Endothelial cell of umbilical vein (primary cell): ENCODE measurements around the gene KLF13. TPM values are rescaled to one million over a fixed set of nuclear protein-coding genes. Genes with fewer than 3 reads are reported as not detected.

Experiments
- BruUV-seq: library from RNA; stranded (reverse); fragments of 400-500 nt; replicated peaks from 2 replicates; lab custom pipeline; 2021; lab: Mats Ljungman, UMichigan
- CTCF ChIA-PET: fragments of 300-600, 350-600 bp; sonication (Branson Sonifier 250); formaldehyde crosslinking; loops from one replicate; lab custom pipeline; 2021; ENCODE audit warnings: antibody characterized with exemption, inconsistent platforms; lab: Charles Lee
- POLR2A ChIA-PET: fragments of 300-600, 350-600 bp; sonication (Branson Sonifier 250); formaldehyde crosslinking; loops from one replicate; lab custom pipeline; 2021; ENCODE audit warnings: antibody characterized with exemption, inconsistent platforms; lab: Charles Lee
- DNase-seq: peaks from one replicate; pipeline ENCODE4 v3.0.0-alpha.2; 2011; ENCODE audit warnings: low read depth, low spot score
- FAIRE-seq: peaks from 2 replicates; lab custom pipeline; 2011; peaks lifted over from hg19 to GRCh38; lab: Jason Lieb, UNC
- H2AFZ ChIP-seq: 2 replicates; pipeline ENCODE4 v1.6.0; 2012; ENCODE audit warnings: low read depth, low read length, control low read depth, inconsistent platforms
- H3K27ac ChIP-seq: 2 replicates; pipeline ENCODE4 v1.5.1; 2011; ENCODE audit warnings: low read depth, mild to moderate bottlenecking, control low read depth, low read length, moderate library complexity; ENCODE audit not compliant: insufficient read depth
- H3K27me3 ChIP-seq, 2 experiments: 2 replicates each; pipeline versions ENCODE4 v1.6.0 to v1.6.1; 2011; ENCODE audit warnings: low read length in 2 of 2, mixed read lengths in 1 of 2; ENCODE audit not compliant: control insufficient read depth in 2 of 2, insufficient read depth in 2 of 2
- H3K36me3 ChIP-seq, 2 experiments: 2 replicates in 1 of 2; 3 replicates in 1 of 2; pipeline ENCODE4 v1.5.1; 2011; ENCODE audit warnings: low read length in 2 of 2, mild to moderate bottlenecking in 1 of 2, moderate library complexity in 1 of 2; ENCODE audit not compliant: control insufficient read depth in 2 of 2, insufficient read depth in 2 of 2; ENCODE audit errors: extremely low read depth in 1 of 2
- H3K4me1 ChIP-seq: 3 replicates; pipeline ENCODE4 v1.5.1; 2011; ENCODE audit warnings: mild to moderate bottlenecking, low read length; ENCODE audit not compliant: control insufficient read depth, insufficient read depth; ENCODE audit errors: extremely low read depth
- H3K4me2 ChIP-seq: 2 replicates; pipeline ENCODE4 v1.6.1; 2011; ENCODE audit warnings: low read length, control low read depth, mixed read lengths; ENCODE audit not compliant: insufficient read depth
- H3K4me3 ChIP-seq, 3 experiments: fragments of 200-600 bp in 1 of 3; sonication (generic), shearing (Covaris generic) in 1 of 3; replicated peaks in 1 of 3; 2 replicates each; pipeline ENCODE4 v1.5.1; 2011 to 2016; ENCODE audit warnings: control low read depth in 3 of 3, low read length in 3 of 3, mild to moderate bottlenecking in 2 of 3, inconsistent platforms in 1 of 3, low read depth in 1 of 3, moderate library complexity in 1 of 3; ENCODE audit not compliant: insufficient read depth in 1 of 3
- H3K79me2 ChIP-seq: 2 replicates; pipeline ENCODE4 v1.6.0; 2012; ENCODE audit warnings: low read length, inconsistent platforms; ENCODE audit not compliant: control insufficient read depth, insufficient read depth
- H3K9ac ChIP-seq: replicated peaks from 2 replicates; pipeline ENCODE3; 2011; ENCODE audit warnings: low read length, control low read depth; ENCODE audit not compliant: insufficient read depth; ENCODE audit errors: extremely low read depth
- H3K9me1 ChIP-seq: replicated peaks from 3 replicates; pipeline ENCODE4 v1.6.0; 2011; ENCODE audit warnings: mild to moderate bottlenecking, low read length; ENCODE audit not compliant: control insufficient read depth, insufficient read depth; ENCODE audit errors: extremely low read depth
- H3K9me3 ChIP-seq: replicated peaks from 2 replicates; pipeline ENCODE4 v1.5.1; 2012; ENCODE audit warnings: low read length, inconsistent platforms; ENCODE audit not compliant: control insufficient read depth, insufficient read depth
- H4K20me1 ChIP-seq: replicated peaks from 2 replicates; pipeline ENCODE3; 2011; ENCODE audit warnings: mild to moderate bottlenecking, low read length; ENCODE audit not compliant: control insufficient read depth, insufficient read depth; ENCODE audit errors: extremely low read depth
- CTCF ChIP-seq, 2 donors: IDR thresholded peaks; 1 replicate in 1 of 2; 2 replicates in 1 of 2; pipeline ENCODE4 v1.5.1; 2011; ENCODE audit warnings: low read length in 2 of 2, mild to moderate bottlenecking in 2 of 2, moderate library complexity in 2 of 2, control low read depth in 1 of 2, inconsistent platforms in 1 of 2, low read depth in 1 of 2; ENCODE audit not compliant: insufficient read depth in 1 of 2; ENCODE audit errors: extremely low read depth in 1 of 2
- EZH2 ChIP-seq: IDR thresholded peaks from 2 replicates; pipeline ENCODE4 v1.6.1; 2012; ENCODE audit warnings: borderline replicate concordance, low read depth, mild to moderate bottlenecking, moderate library complexity, low read length, inconsistent platforms; ENCODE audit not compliant: severe bottlenecking
- FOS ChIP-seq: IDR thresholded peaks from 2 replicates; pipeline ENCODE4 v1.6.1; 2011; ENCODE audit warnings: mild to moderate bottlenecking, low read length, moderate library complexity, borderline replicate concordance; ENCODE audit not compliant: insufficient read depth
- GATA2 ChIP-seq: IDR thresholded peaks from 2 replicates; pipeline ENCODE4 v1.7.0; 2011; ENCODE audit warnings: low read depth, mild to moderate bottlenecking, moderate library complexity, mixed read lengths, low read length; ENCODE audit not compliant: insufficient read length, insufficient read depth
- JUN ChIP-seq: IDR thresholded peaks from 2 replicates; pipeline ENCODE4 v1.6.1; 2011; ENCODE audit warnings: borderline replicate concordance, low read depth; ENCODE audit not compliant: insufficient read length, insufficient read depth
- MYC ChIP-seq: IDR thresholded peaks from one replicate; pipeline ENCODE4 v1.6.1; 2011; ENCODE audit warnings: mild to moderate bottlenecking, low read depth, low read length
- POLR2A ChIP-seq: IDR thresholded peaks from 2 replicates; pipeline ENCODE4 v1.6.1; 2012; ENCODE audit warnings: low read depth, mild to moderate bottlenecking, control low read depth, low read length
- POLR2AphosphoS5 ChIP-seq: IDR thresholded peaks from 2 replicates; pipeline ENCODE4 v1.6.1; 2012; ENCODE audit warnings: low read depth, mild to moderate bottlenecking, control low read depth, low read length, moderate library complexity; ENCODE audit not compliant: insufficient read depth
- dilution Hi-C: fragments of 300-500 bp; cut with MboI; formaldehyde crosslinking; loops from one replicate; pipeline ENCODE4 v1.15.0; 2019; ENCODE audit warnings: low sequenced_read_pairs; ENCODE audit not compliant: extremely low pct_ligation_motif_present
- intact Hi-C: fragments of 100-400 bp; cut with micrococcal nuclease; formaldehyde crosslinking; loops from one replicate; pipeline ENCODE4 v1.10.0; 2022
- polyA plus RNA-seq, 4 experiments: library from polyadenylated mRNA; depleted of rRNA in 3 of 4; stranded (reverse) in 3 of 4; unstranded in 1 of 4; fragments of >200 nt; gene quantifications; 2 replicates each; pipeline versions ENCODE4 v1.2.1 to v1.2.3, GENCODE V29; 2011 to 2012; ENCODE audit warnings: missing spikeins in 1 of 4
- total RNA-seq: library from RNA; stranded (reverse); gene quantifications from 2 replicates; pipeline ENCODE4 v1.2.3, GENCODE V29; 2021
- TF ChIP-seq, protein P1 (sequence below): IDR thresholded peaks from 2 replicates; pipeline ENCODE4 v1.6.1; 2011; ENCODE audit not compliant: insufficient read depth, insufficient read length

KLF13 gene
- total and polyA plus RNA-seq, 2 donors (not counting 3 experiments of a cell fraction or from before 2014, with no cell fraction given): 10.1 to 31.9 TPM

- dilution Hi-C loops: no loop called here
Measured at GRCh38 chr15:31330836-31331235, 4.2 kb downstream of the KLF13 start.

More at GRCh38 chr15:31330836-31331235, 4.2 kb downstream of the KLF13 start:
- H3K4me2 ChIP-seq: no peak overlapping the region
- TF ChIP-seq FOS (no peak), POLR2A (no peak), POLR2AphosphoS5 (no peak), JUN (no peak), CTCF (IDR thresholded peaks at IDR 0.05; ENCODE audit: extremely low read depth in 1 of 2, insufficient read depth in 1 of 2, low read depth in 1 of 2, low read length in 2 of 2) (no peak), MYC (no peak), GATA2 (no peak), EZH2 (no peak)
- TF ChIP-seq, protein P1, sequence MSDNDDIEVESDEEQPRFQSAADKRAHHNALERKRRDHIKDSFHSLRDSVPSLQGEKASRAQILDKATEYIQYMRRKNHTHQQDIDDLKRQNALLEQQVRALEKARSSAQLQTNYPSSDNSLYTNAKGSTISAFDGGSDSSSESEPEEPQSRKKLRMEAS: no peak
- H2AFZ ChIP-seq: no peak overlapping the region
- POLR2A ChIA-PET: no interaction called here
- no peak overlapping the region for H3K9ac ChIP-seq
- H3K27me3 ChIP-seq: no peaks in the 10 kb centered on the region
- H3K9me1 ChIP-seq: no peaks in the 10 kb centered on the region
- H3K9me3 ChIP-seq: no peaks in the 10 kb centered on the region
- CTCF ChIA-PET: no interaction called here
- H3K4me1 ChIP-seq: peaks cover 3% of the 10 kb centered on the region
- no peak for DNase-seq
- FAIRE-seq: no peak
- no TSS peak for BruUV-seq
- intact Hi-C loops: no loop called here
- no peaks in the 10 kb centered on the region for H3K36me3 ChIP-seq
- H4K20me1 ChIP-seq: no peaks in the 10 kb centered on the region
- H3K27ac ChIP-seq: no peak overlapping the region
- H3K79me2 ChIP-seq: peaks cover 22% of the 10 kb centered on the region
- no peak overlapping the region for H3K4me3 ChIP-seq
